GM12892 (cell line): ENCODE measurements around the gene DNMT1.
A peak's percentile ranks its signal among the peaks of the same experiment; 100 is the strongest.

ENCODE experiments used
- DNase-seq: peaks from one replicate; pipeline ENCODE4 v3.0.0; 2011; ENCODE audit not compliant: insufficient read length
- FAIRE-seq: peaks from 2 replicates; lab custom pipeline; 2011; peaks lifted over from hg19 to GRCh38; lab: Jason Lieb, UNC
- POLR2A ChIP-seq: IDR thresholded peaks from 2 replicates; pipeline ENCODE4 v1.6.1; 2011; ENCODE audit warnings: low read depth, low read length, control low read depth
- POLR2AphosphoS5 ChIP-seq: IDR thresholded peaks from 2 replicates; pipeline ENCODE4 v1.6.1; 2011; ENCODE audit warnings: low read depth, low read length, control low read depth
- TAF1 ChIP-seq: IDR thresholded peaks from 2 replicates; pipeline ENCODE4 v1.6.1; 2011; ENCODE audit warnings: low read depth, mild to moderate bottlenecking, control low read depth, low read length, borderline replicate concordance

DNMT1 gene

DNA sequence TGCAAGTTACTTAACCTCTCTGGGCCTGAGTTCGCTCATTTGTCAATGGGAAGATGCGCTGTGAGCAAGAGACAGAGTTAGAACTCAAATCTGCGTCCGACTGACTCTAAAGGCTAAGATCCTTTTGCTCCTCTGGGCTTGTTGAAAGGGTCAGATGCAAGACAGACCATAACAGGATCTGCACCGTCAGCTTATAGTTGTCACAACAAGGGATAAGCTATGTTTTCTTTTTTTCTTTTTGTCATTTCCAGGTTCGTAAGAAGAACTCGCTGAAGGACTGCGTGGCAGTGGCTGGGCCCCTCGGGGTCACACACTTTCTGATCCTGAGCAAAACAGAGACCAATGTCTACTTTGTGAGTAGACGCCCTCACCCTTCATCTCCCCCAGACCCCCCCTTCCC, 87.5 kb downstream of the DNMT1 start:
- FAIRE-seq (no peak), DNase-seq (no peak)
- TF ChIP-seq TAF1 = no peak
- no peak for TF ChIP-seq POLR2A
- no peak for TF ChIP-seq POLR2AphosphoS5

DNA sequence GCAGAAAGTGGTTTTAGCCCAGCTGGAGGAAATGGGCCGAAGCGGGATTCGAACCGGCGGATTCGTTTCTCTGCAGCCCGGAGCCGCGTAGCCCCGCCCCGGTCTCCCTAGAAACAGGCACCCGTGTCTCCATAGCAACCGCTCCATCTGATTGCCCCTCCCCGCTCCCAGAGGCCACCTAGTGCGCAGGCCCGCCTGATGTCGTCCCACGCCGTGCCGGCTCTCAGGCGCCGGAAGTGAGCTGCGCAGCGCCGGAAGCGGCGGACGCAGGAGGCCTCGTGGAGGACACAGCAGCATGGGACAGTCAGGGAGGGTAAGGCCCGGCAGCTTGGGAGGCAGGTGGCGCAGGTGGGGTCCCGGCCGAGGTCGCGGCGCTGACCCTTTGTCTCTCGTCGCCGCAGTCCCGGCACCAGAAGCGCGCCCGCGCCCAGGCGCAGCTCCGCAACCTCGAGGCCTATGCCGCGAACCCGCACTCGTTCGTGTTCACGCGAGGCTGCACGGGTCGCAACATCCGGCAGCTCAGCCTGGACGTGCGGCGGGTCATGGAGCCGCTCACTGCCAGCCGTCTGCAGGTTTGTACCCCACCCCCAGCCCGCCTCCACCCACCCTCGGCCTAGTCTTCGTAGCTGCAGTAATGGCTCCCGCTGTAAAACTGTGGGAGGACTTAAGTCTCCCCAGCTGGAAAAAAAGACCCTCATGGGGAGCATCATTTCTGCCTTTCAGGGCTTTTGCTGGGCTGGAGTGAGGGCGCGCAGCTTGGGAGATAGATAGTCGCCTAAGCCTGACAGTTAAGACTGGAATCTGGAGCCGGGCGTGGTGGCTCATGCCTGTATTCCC, 88.4 kb downstream of the DNMT1 start, which contains the start of gene PPAN:
Gene PPAN, plus strand, starts transcription at position 263 of the 837 bp plus-strand sequence. Its CDS starts 33 bp downstream, at position 296.
- DNase-seq = peak; percentile 97
- peak; percentile 97 for FAIRE-seq

DNA sequence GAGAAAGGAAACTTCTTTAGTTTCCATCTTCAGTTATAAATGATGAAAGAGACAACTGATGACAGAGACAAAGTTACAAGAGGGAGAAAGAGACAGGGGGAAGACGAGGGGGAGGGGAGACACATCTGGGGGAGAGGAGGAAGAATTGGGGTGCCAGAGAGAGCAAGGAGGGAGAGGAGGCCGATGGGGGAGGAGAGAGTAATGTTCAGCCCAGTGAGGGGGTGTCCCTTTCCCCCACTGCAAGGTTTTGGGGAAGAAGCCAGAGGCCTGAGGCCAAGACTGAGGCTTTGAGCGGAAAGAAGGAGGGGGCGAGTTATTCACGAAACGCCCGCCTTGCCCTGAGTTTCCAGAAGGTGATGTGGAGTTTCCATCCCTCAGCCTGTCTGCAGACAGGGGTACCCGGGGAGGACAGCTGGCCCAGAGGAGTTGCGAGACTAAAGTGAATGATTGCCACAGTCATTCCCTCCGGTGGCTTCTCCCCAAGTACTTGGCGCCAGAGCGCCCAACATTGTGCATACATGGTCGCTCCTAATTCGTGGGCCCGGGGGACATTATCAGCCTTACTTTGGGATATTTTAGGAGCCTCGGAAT, 89.1 kb downstream of the DNMT1 start:
- FAIRE-seq = no peak
- DNase-seq = no peak
- TF ChIP-seq POLR2AphosphoS5 (peak; percentile 70; the same call in 1 of the 2 replicates), TAF1 (peak; percentile 52; the same call in 1 of the 2 replicates), POLR2A (peak; percentile 38; the same call in 1 of the 2 replicates)

More for the DNA sequence above, 88.4 kb downstream of the DNMT1 start, which contains the start of gene PPAN:
- TF ChIP-seq POLR2A = peak; percentile 89
- peak; percentile 81 for TF ChIP-seq TAF1
- peak; percentile 77; the same call in 1 of the 2 replicates for TF ChIP-seq POLR2AphosphoS5

DNA sequence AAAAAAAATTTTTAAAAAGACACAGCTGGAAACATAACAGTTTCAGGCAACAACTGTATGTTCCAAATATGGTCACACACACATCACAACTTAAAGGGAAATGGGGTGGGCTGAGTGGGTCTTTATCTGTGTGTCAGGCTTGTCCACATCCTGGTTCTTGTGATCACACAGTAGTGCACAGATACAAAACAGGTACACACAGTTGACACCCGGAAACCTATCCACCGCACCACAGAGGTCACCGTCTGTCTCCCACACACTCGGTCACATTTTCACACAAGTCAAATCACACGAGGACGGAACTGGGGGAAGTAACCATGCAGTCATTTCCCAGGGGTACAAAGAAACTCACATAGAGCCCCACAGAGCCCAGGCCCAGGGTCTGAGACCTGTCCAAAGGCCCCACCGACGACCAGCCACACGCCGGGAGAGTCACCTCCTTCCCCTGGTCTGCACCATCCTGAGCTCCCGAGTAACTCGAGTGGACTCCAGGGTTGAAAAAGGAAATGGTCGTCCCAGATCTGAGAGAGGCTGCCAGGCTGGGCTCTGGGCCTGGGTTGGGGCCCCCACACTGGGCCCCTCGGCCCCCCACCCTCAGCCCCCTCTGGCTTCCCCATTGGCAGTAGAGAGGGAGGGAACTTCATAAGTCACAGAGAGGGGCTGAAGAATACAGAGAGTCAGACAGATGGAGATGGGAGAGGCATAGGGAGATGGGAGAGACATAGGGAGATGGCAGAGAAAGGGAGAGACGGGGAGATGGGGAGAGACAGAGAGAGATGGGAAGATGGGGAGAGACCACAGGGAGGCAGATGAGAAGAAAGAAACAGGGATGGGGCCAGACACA, 89.9 kb downstream of the DNMT1 start:
- peak; percentile 99 for FAIRE-seq
- DNase-seq = no peak
- TF ChIP-seq POLR2A (peak; percentile 65), TAF1 (peak; percentile 65; the same call in 1 of the 2 replicates), POLR2AphosphoS5 (peak; percentile 48; the same call in 1 of the 2 replicates)

DNA sequence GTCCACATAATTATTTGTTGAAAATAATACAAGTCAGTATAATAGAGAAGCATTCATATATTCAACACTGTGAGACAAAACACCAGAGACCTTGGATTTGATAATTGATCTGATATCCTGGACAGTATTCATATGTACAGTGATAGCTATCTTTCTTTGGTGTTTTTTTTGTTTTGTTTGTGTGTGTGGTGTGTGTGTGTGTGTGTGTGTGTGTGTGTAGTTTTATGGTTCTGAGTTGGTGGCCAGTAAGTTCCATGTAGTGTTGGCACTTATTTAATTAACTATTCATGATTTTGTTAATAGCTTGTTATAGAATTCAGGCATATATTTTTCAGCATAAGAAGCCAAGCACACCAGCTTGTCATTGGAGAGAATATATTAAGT, 90.6 kb downstream of the DNMT1 start:
- no peak for TF ChIP-seq POLR2AphosphoS5
- no peak for TF ChIP-seq TAF1
- no peak for TF ChIP-seq POLR2A
- FAIRE-seq (no peak), DNase-seq (no peak)

DNA sequence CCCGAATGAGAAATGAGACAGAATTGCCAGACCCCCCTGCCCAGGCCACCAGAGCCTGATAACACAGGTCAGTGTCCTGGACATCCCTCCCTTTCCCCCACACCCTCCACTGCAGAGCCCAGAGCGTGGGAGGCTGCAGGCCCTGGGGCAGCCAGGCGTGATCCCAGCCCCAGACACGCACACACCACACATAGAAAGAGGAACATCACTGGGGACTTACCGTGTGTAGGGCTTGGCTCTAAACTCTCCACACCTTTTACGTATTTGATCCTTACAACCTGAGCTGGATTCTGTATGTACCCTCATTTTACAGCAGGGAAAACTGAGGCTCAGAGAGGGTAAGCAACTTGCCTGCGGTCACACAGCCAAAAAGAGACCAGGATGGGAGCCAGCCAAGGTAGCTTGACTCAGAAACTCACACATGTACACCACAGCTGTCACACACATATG, 91.9 kb downstream of the DNMT1 start:
- DNase-seq (no peak), FAIRE-seq (peak; percentile 94)
- TF ChIP-seq POLR2A (no peak), TAF1 (no peak)

DNA sequence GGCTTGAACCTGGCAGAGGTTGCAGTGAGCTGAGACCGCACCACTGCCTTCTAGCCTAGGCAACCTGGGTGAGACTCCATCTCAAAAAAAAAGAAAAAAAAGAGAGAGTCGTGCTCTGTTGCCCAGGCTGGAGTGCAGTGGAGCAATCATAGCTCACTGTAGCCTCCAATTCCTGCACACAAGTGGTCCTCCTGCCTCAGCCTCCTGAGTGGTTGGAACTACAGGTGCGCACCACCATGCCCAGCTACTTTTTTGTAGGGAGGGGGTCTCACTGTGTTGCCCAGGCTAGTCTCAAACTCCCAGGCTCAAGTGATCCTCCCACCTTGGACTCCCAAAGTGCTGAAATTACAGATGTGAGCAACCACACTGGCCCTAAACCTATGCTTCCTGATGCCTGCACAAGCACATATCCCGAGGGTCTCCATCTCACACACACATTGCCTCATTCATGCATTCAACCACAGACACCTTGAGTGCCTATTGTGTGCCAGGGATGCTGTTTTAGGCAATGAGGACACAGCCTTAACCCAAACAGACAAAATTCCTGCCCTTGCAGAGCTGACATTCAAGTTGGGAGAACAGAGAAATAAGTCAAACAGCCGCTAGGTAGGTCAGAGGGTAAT, 94.5 kb downstream of the DNMT1 start:
- FAIRE-seq (peak; percentile 48), DNase-seq (no peak)
- TF ChIP-seq TAF1 = no peak
- no peak for TF ChIP-seq POLR2A
- TF ChIP-seq POLR2AphosphoS5 = no peak

DNA sequence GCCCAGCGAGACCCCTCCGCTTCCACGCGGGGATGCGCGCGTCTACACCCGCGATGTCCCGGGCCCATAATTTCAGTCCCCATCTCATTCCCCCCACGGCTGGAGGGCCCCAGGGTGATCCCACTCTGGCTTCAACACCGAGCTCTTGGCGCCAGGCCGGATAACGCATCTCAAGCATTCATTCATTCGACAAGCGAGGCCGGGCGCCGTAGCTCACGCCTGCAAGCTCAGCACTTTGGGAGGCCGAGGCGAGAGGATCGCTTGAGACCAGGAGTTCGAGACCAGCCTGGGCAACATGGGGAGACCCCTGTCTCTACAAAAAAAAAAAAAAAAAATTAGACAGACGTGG, 98.2 kb downstream of the DNMT1 start:
- TF ChIP-seq POLR2AphosphoS5 (no peak), TAF1 (no peak), POLR2A (no peak)
- no peak for FAIRE-seq
- DNase-seq = no peak

DNA sequence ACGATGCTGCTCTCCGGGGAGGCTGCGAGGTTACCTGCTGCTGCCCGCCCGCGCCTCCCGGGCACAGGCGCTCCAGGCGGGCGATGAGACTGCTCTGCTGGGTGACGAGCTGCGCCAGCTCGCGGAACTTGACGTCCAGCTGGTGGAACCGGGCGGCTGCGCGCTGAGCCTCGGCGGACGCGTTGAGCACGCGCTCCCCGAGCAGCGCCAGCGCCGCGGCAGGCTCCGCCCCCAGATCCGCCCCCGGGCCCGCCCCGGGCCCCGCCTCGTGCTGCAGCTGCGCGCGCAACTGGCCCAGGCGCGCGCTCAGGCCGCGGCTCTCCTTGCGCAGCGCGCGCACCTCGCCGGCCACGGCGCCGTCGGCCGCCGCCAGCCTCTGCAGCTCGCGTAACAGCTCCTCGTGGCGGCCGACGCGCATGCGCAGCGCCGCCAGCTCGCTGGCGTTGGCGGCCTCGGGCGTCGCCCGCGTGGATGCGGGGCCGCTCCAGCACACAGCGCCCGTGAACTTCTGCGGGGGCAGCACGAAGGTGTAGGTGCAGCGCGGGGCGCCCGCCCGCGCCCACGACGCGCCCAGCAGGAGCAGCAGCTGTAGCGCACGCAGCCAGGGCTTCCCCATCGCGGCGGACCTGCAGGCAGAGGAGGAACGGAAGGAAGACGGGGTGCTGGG, 98.7 kb downstream of the DNMT1 start:
- FAIRE-seq = peak; percentile 99
- TF ChIP-seq TAF1 = 0 out of 2 replicates have a peak, but pooled peaks have one; percentile 8
- peak; percentile 64 for TF ChIP-seq POLR2A
- TF ChIP-seq POLR2AphosphoS5 = no peak
- DNase-seq = peak; percentile 97

DNA sequence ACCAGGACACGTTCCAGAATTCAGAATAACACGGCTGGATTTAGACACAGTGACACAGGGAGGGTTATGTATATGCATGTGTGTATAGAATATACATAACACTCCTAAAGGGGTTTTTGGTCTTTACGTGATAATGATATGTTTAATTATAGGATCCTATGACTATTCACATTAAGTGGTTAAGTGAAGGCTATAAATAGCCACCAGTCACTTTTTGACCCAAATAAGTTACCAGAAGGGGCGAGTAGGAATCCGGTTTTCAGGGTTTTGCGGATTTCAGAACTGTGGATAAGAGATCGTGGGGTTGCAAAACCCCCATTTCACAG, 99.2 kb downstream of the DNMT1 start:
- DNase-seq (peak; percentile 9), FAIRE-seq (no peak)
- TF ChIP-seq POLR2A (no peak), TAF1 (no peak), POLR2AphosphoS5 (no peak)
